SK-N-SH (cell line): Measurements from ENCODE around the gene JAKMIP3. TPM values are rescaled to one million over a fixed set of nuclear protein-coding genes. Genes with fewer than 3 reads are reported as not detected.

ENCODE experiments used
- CTCF ChIA-PET: fragments of 300-600, 350-600 bp; formaldehyde crosslinking; extraction: SDS; loops from one replicate; lab custom pipeline; 2021; lab: Yijun Ruan, JAX
- POLR2A ChIA-PET: fragments of 350-600 bp; sonication (Branson Sonifier 250); formaldehyde crosslinking; extraction: SDS; loops from one replicate; lab custom pipeline; 2020; ENCODE audit warnings: antibody characterized with exemption, inconsistent platforms; lab: Yijun Ruan, JAX
- DNase-seq: peaks from one replicate; pipeline ENCODE4 v3.0.0; 2012
- H2AFZ ChIP-seq: fragments of 200-600 bp; sonication (generic); 2 replicates; pipeline ENCODE4 v1.8.1; 2016; ENCODE audit warnings: antibody characterized with exemption, mild to moderate bottlenecking, low read depth
- H3F3A ChIP-seq: fragments of 200-600 bp; sonication (generic); replicated peaks from 2 replicates; pipeline ENCODE3; 2016; ENCODE audit warnings: antibody characterized with exemption, mild to moderate bottlenecking; ENCODE audit not compliant: insufficient read depth
- H3K27ac ChIP-seq, 2 experiments: fragments of 200-500 bp in 1 of 2; fragments of 200-600 bp in 1 of 2; sonication (Bioruptor generic) in 1 of 2; sonication (generic), shearing (Covaris generic) in 1 of 2; 2 replicates each; pipeline versions ENCODE4 v1.5.1 to v1.6.1; 2014 to 2016; ENCODE audit warnings: low read depth in 2 of 2, inconsistent platforms in 1 of 2, low read length in 1 of 2, mild to moderate bottlenecking in 1 of 2, mixed read lengths in 1 of 2
- H3K27me3 ChIP-seq: fragments of 200-600 bp; sonication (generic), shearing (Covaris generic); 2 replicates; pipeline ENCODE4 v1.6.1; 2016; ENCODE audit warnings: mixed run types; ENCODE audit not compliant: insufficient read depth
- H3K36me3 ChIP-seq, 2 experiments: fragments of 200-500 bp in 1 of 2; fragments of 200-600 bp in 1 of 2; sonication (Bioruptor generic) in 1 of 2; sonication (generic) in 1 of 2; replicated peaks in 1 of 2; 2 replicates each; pipeline versions ENCODE3 to v1.5.1; 2014 to 2016; ENCODE audit warnings: low read length in 1 of 2, mild to moderate bottlenecking in 1 of 2; ENCODE audit not compliant: insufficient read depth in 2 of 2, control insufficient read depth in 1 of 2
- H3K4me1 ChIP-seq, 2 experiments: fragments of 200-500 bp in 1 of 2; fragments of 200-600 bp in 1 of 2; sonication (Bioruptor generic) in 1 of 2; sonication (generic), shearing (Covaris generic) in 1 of 2; 2 replicates each; pipeline versions ENCODE4 v1.5.1 to v1.6.1; 2014 to 2016; ENCODE audit warnings: low read depth in 1 of 2, low read length in 1 of 2, mixed run types in 1 of 2; ENCODE audit not compliant: insufficient read depth in 2 of 2, control insufficient read depth in 1 of 2
- H3K4me2 ChIP-seq: fragments of 200-600 bp; sonication (generic), shearing (Covaris generic); 2 replicates; pipeline ENCODE4 v1.6.1; 2017; ENCODE audit warnings: mixed run types
- H3K4me3 ChIP-seq, 2 experiments: fragments of 200-500 bp in 1 of 2; fragments of 200-600 bp in 1 of 2; sonication (Bioruptor generic) in 1 of 2; sonication (generic), shearing (Covaris generic) in 1 of 2; 2 replicates each; pipeline versions ENCODE4 v1.5.1 to v1.8.1; 2014 to 2016; ENCODE audit warnings: low read depth in 2 of 2, inconsistent platforms in 1 of 2, low read length in 1 of 2, mild to moderate bottlenecking in 1 of 2, mixed read lengths in 1 of 2, moderate library complexity in 1 of 2
- H3K79me2 ChIP-seq: fragments of 200-600 bp; sonication (generic); 2 replicates; pipeline ENCODE4 v1.8.1; 2017; ENCODE audit warnings: mild to moderate bottlenecking; ENCODE audit not compliant: insufficient read depth
- H3K9ac ChIP-seq: fragments of 200-600 bp; sonication (generic); 2 replicates; pipeline ENCODE4 v1.6.1; 2017; ENCODE audit warnings: mixed run types
- H3K9me2 ChIP-seq: fragments of 200-600 bp; sonication (generic); 2 replicates; pipeline ENCODE4 v1.6.1; 2017; ENCODE audit warnings: mixed run types
- H3K9me3 ChIP-seq: fragments of 200-600 bp; sonication (generic); 2 replicates; pipeline ENCODE4 v1.6.1; 2017; ENCODE audit warnings: mixed run types, mild to moderate bottlenecking, moderate library complexity
- H4K20me1 ChIP-seq: fragments of 200-600 bp; sonication (generic); 2 replicates; pipeline ENCODE4 v1.6.1; 2017; ENCODE audit warnings: mild to moderate bottlenecking, mixed run types; ENCODE audit not compliant: insufficient read depth
- CHD2 ChIP-seq: fragments of 150-350 bp; IDR thresholded peaks from 2 replicates; pipeline ENCODE4 v1.6.1; 2018; ENCODE audit warnings: low read length; ENCODE audit not compliant: partially characterized antibody
- CTCF ChIP-seq: fragments of 200-600 bp; sonication (generic); IDR thresholded peaks from 2 replicates; pipeline ENCODE4 v1.6.1; 2017; ENCODE audit warnings: antibody characterized with exemption, mild to moderate bottlenecking, moderate library complexity
- EZH2phosphoT487 ChIP-seq: fragments of 200-600 bp; sonication (generic); IDR thresholded peaks from 2 replicates; pipeline ENCODE4 v1.6.1; 2017; ENCODE audit warnings: low read depth, mixed run types, mild to moderate bottlenecking, antibody characterized with exemption, moderate library complexity, borderline replicate concordance
- JUND ChIP-seq: IDR thresholded peaks from 2 replicates; pipeline ENCODE4 v1.4.0; 2012
- MAX ChIP-seq: IDR thresholded peaks from 2 replicates; pipeline ENCODE4 v1.4.0; 2012; ENCODE audit warnings: low read depth
- NFIC ChIP-seq: IDR thresholded peaks from 2 replicates; pipeline ENCODE4 v1.4.0; 2012; ENCODE audit warnings: borderline replicate concordance
- NRF1 ChIP-seq: IDR thresholded peaks from 2 replicates; pipeline ENCODE4 v1.6.1; 2012; ENCODE audit warnings: low read depth, mild to moderate bottlenecking, low read length
- POLR2AphosphoS5 ChIP-seq: IDR thresholded peaks from 2 replicates; pipeline ENCODE4 v1.6.1; 2012; ENCODE audit warnings: low read depth, low read length
- RAD21 ChIP-seq: IDR thresholded peaks from 2 replicates; pipeline ENCODE4 v1.6.1; 2012; ENCODE audit warnings: mild to moderate bottlenecking, low read length
- REST ChIP-seq: IDR thresholded peaks from 2 replicates; pipeline ENCODE4 v1.6.1; 2012; ENCODE audit warnings: mild to moderate bottlenecking, low read depth, low read length, moderate library complexity
- SIN3A ChIP-seq: IDR thresholded peaks from 2 replicates; pipeline ENCODE4 v1.6.1; 2012; ENCODE audit warnings: low read depth, mild to moderate bottlenecking, low read length, moderate library complexity, borderline replicate concordance
- TAF1 ChIP-seq: IDR thresholded peaks from 2 replicates; pipeline ENCODE4 v1.6.1; 2012; ENCODE audit warnings: low read depth, mild to moderate bottlenecking, low read length, moderate library complexity, borderline replicate concordance
- TCF12 ChIP-seq: IDR thresholded peaks from 2 replicates; pipeline ENCODE4 v1.4.0; 2012
- TEAD4 ChIP-seq: IDR thresholded peaks from 2 replicates; pipeline ENCODE4 v1.4.0; 2012; ENCODE audit warnings: mild to moderate bottlenecking, borderline replicate concordance; ENCODE audit not compliant: insufficient read depth
- WGBS: methylation state at CpG from one replicate; pipeline ENCODE4 v1.1.6; 2017; ENCODE audit warnings: low lambda C conversion rate; 5-methylcytosine and 5-hydroxymethylcytosine counted together
- polyA plus RNA-seq, 3 experiments: library from polyadenylated mRNA; depleted of rRNA; stranded (reverse); fragments of >200 nt; gene quantifications; 2 replicates each; pipeline ENCODE4 v1.2.3, GENCODE V29; 2012

The JAKMIP3 gene
- polyA plus RNA-seq, 1 of the 3 experiments (the other 2 are of a cell fraction): 0.02 TPM

GRCh38 chr10:132061030-132061429 is 4.7 kb upstream of the JAKMIP3 start:
- POLR2A ChIA-PET: no interaction called here
- Histone ChIP-seq H3K27me3 (no peaks in the 10 kb centered on the region), H3K9me2 (no peaks in the 10 kb centered on the region), H3K9ac (no peak overlapping the region), H3K4me2 (no peak overlapping the region), H3K27ac (no peak overlapping the region), H3F3A (no peaks in the 10 kb centered on the region), H3K4me1 (no peaks in the 10 kb centered on the region; a peak in 1 of 4 replicates), H3K4me3 (no peak overlapping the region), H3K79me2 (no peaks in the 10 kb centered on the region), H4K20me1 (no peaks in the 10 kb centered on the region), H3K36me3 (no peaks in the 10 kb centered on the region), H2AFZ (no peak overlapping the region), H3K9me3 (no peaks in the 10 kb centered on the region)
- CTCF ChIA-PET: no interaction called here
- DNase-seq: no peak
- TF ChIP-seq SIN3A: no peak
- TF ChIP-seq TCF12: no peak
- TF ChIP-seq NFIC: no peak
- no peak for TF ChIP-seq RAD21
- no peak for TF ChIP-seq REST
- no peak for TF ChIP-seq NRF1
- TF ChIP-seq TEAD4: no peak
- TF ChIP-seq CTCF: no peak
- TF ChIP-seq TAF1: no peak
- no peak for TF ChIP-seq POLR2AphosphoS5
- TF ChIP-seq JUND: no peak
- no peak for TF ChIP-seq CHD2
- TF ChIP-seq EZH2phosphoT487: no peak
- no peak for TF ChIP-seq MAX
- WGBS: 51% methylated on average over 7 of the region's 18 CpGs
